Measurements from ENCODE around the gene C6. TPM values are rescaled to one million over a fixed set of nuclear protein-coding genes. Genes with fewer than 3 reads are reported as not detected.

The C6 gene
- total RNA-seq, 2 experiments from 2014 or later: not detected

DNA sequence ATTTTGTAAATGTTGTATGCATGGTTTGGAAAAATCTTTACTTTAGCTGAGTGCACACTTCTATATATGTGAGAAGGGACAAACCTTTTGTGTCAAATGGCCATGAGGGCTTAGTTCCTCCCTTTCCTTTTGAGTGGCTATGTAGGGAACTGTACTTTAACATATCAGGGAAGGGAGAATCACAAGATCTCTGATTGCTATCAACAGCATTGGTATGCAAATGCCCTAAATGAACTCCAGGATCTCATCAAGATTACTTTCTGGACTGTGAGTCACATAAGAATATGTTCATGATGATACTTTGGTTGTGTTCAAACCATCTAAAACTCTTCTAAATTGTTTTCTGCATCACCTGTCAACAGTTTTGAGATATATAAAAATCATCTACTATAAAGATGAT is 111.0 kb downstream of the C6 start:
- Mint-ChIP-seq H3K36me3 (ENCODE audit: low read depth) (no peaks in the 10 kb centered on the region), H3K9me3 (ENCODE audit: insufficient read depth) (no peaks in the 10 kb centered on the region), H3K27me3 (ENCODE audit: low read depth) (no peaks in the 10 kb centered on the region), H3K4me1 (ENCODE audit: low read depth) (no peaks in the 10 kb centered on the region), H3K4me3 (no peak overlapping the region), H3K27ac (no peak overlapping the region)
- ChIA-PET POLR2A (no interaction called here), CTCF (no interaction called here)
- ATAC-seq (no peak), DNase-seq (no peak)

DNA sequence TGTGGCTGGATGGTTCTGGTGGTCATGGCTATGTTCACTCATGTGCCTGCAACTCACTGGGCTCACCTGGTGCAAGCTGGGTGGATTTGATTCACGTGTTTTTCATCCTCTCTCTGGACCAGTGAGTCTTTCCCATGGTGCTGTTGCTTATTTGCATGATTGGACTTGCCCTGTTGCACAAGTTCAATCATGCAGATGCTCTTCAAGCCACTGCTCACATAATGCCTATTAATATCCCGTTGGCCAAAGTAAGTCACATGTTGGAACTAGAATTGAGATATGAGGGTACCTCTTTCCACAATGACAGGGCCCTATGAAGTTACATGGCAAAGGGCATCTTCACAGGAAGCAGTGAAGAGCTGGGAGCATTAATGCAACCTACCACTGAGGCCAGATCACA is 115.7 kb downstream of the C6 start:
- Mint-ChIP-seq H3K36me3 (ENCODE audit: low read depth) (no peaks in the 10 kb centered on the region), H3K27me3 (ENCODE audit: low read depth) (no peaks in the 10 kb centered on the region), H3K9me3 (ENCODE audit: insufficient read depth) (no peaks in the 10 kb centered on the region), H3K27ac (no peak overlapping the region), H3K4me3 (no peak overlapping the region), H3K4me1 (ENCODE audit: low read depth) (no peaks in the 10 kb centered on the region)
- ATAC-seq (no peak), DNase-seq (no peak)
- ChIA-PET CTCF (no interaction called here), POLR2A (no interaction called here)

DNA sequence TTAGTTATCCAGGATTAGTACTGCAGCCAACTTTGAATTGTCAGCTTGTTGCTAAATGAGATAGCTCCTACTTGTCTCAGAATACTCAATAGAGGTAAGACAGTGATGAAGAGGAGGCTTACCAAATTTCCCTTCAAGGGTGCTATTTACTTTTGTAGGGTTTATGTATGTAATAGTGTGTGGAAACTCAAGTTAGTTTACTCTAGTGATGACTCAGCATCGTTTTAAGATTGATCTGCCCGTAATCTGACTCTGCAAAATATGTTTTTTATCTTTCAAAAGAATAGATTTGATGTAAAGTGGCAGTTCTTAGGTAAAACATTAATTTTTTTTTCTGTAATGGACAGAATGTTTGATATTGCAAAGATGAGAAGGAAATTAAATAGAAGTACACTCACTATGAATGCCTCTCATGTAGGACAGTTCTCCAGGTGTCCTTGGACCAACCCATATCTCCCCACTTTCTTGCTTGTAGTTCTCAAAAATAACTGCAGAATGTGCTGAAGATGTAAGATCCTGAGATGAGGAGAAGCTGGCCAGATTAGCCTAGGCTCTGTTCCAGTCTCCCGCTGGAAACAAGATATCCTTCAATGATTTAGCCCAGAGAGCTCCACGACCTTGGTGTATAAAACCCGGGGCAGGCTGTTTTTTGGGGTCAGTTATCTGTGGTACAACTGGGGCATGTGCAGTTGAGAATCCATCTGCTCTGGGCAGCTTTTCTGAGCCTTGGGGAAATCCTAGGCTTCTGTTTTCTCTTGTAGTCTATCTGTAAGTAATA is 117.8 kb downstream of the C6 start:
- no peaks in the 10 kb centered on the region for H3K9me3 Mint-ChIP-seq (ENCODE audit: insufficient read depth)
- H3K27me3 Mint-ChIP-seq (ENCODE audit: low read depth): no peaks in the 10 kb centered on the region
- H3K4me3 Mint-ChIP-seq: no peak overlapping the region
- H3K27ac Mint-ChIP-seq: no peak overlapping the region
- ChIA-PET POLR2A (no interaction called here), CTCF (no interaction called here)
- no peak for DNase-seq
- no peaks in the 10 kb centered on the region for H3K4me1 Mint-ChIP-seq (ENCODE audit: low read depth)
- ATAC-seq: no peak
- H3K36me3 Mint-ChIP-seq (ENCODE audit: low read depth): no peaks in the 10 kb centered on the region

DNA sequence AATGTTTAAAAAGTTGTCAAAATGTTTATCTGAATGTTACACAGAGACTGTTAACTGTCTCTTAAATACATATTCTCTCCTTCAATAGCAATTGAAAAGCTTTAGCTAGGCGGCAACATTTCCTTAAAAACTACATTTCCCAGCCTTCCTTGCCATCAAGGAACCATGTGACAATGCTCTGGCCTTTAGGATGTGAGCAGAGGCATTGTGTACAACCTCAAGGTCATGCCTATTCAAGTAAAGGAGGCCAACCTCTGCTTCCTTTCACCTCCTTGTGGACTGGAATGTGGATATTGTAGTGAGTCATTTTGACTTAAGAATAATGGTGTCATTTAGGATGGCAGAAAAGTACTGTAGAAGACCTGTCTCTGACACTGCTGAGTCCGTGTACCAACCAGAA is 118.5 kb downstream of the C6 start:
- ATAC-seq: no peak
- no peak for DNase-seq
- Mint-ChIP-seq H3K36me3 (ENCODE audit: low read depth) (no peaks in the 10 kb centered on the region), H3K27ac (no peak overlapping the region), H3K9me3 (ENCODE audit: insufficient read depth) (no peaks in the 10 kb centered on the region), H3K4me3 (no peak overlapping the region), H3K27me3 (ENCODE audit: low read depth) (no peaks in the 10 kb centered on the region), H3K4me1 (ENCODE audit: low read depth) (no peaks in the 10 kb centered on the region)
- ChIA-PET POLR2A (no interaction called here), CTCF (no interaction called here)

DNA sequence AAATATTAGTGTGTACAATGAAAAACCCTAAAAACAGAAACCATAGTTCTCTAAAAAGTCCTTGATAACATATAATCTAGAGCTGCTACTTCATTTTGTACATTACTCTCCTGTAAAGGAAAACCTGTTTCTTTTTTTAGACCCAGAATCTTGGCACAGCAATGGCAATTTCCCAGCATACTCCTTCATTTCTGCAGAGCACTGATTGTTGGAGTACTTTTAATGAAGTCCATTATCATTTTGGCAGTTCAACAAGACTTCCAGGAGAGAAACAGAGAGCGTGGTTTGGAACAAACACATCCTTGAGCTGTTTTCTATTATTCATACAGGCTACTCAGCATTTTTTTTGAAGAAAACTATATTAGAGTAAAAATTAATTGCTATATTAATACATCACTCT is 119.5 kb downstream of the C6 start:
- H3K27ac Mint-ChIP-seq: no peak overlapping the region
- ATAC-seq (no peak), DNase-seq (no peak)
- CTCF ChIA-PET: no interaction called here
- no peaks in the 10 kb centered on the region for H3K4me1 Mint-ChIP-seq (ENCODE audit: low read depth)
- H3K4me3 Mint-ChIP-seq: no peak overlapping the region
- H3K36me3 Mint-ChIP-seq (ENCODE audit: low read depth): no peaks in the 10 kb centered on the region
- no peaks in the 10 kb centered on the region for H3K9me3 Mint-ChIP-seq (ENCODE audit: insufficient read depth)
- POLR2A ChIA-PET: no interaction called here
- no peaks in the 10 kb centered on the region for H3K27me3 Mint-ChIP-seq (ENCODE audit: low read depth)

Other genes starting within 250 kb of the C6 start
- not detected for gene MROH2B, start 142.2 kb downstream of the C6 start, total RNA-seq